Liver (tissue), 9 donors: Measurements from ENCODE around the gene CCDC51. TPM values are rescaled to one million over a fixed set of nuclear protein-coding genes. Genes with fewer than 3 reads are reported as not detected.
A peak's percentile ranks its signal among the peaks of the same experiment; 100 is the strongest.
"Not testable (repeated sequence)": the region's sequence is repeated elsewhere in the genome, so short reads cannot be mapped to it uniquely, and the experiment has no call there.

Source experiments
- DNase-seq: peaks from one replicate; pipeline ENCODE4 v3.0.0-alpha.2; 2017; ENCODE audit warnings: low spot score
- H3K27ac ChIP-seq, 2 donors: one replicate each; pipeline ENCODE4 v1.7.0; 2013; ENCODE audit warnings: inconsistent platforms in 2 of 2, low read length in 2 of 2, control low read depth in 1 of 2, low read depth in 1 of 2, mild to moderate bottlenecking in 1 of 2
- H3K27me3 ChIP-seq, 4 donors: one replicate each; pipeline versions ENCODE4 v1.6.1 to v1.7.0; 2013; ENCODE audit warnings: low read length in 3 of 4, inconsistent platforms in 1 of 4, mild to moderate bottlenecking in 1 of 4, moderate library complexity in 1 of 4; ENCODE audit not compliant: control insufficient read depth in 4 of 4, insufficient read depth in 4 of 4
- H3K36me3 ChIP-seq, 4 donors: one replicate each; pipeline versions ENCODE4 v1.6.1 to v1.7.0; 2013; ENCODE audit warnings: low read length in 3 of 4, mild to moderate bottlenecking in 3 of 4, low read depth in 1 of 4, moderate library complexity in 1 of 4; ENCODE audit not compliant: control insufficient read depth in 4 of 4, insufficient read depth in 3 of 4
- H3K4me1 ChIP-seq, 4 donors: one replicate each; pipeline versions ENCODE4 v1.6.1 to v1.7.0; 2013; ENCODE audit warnings: low read length in 3 of 4, mild to moderate bottlenecking in 3 of 4, moderate library complexity in 1 of 4; ENCODE audit not compliant: control insufficient read depth in 4 of 4, insufficient read depth in 4 of 4
- H3K4me3 ChIP-seq, 3 donors: one replicate each; pipeline versions ENCODE4 v1.6.1 to v1.7.0; 2013; ENCODE audit warnings: low read length in 3 of 3, control low read depth in 1 of 3, low read depth in 1 of 3, mild to moderate bottlenecking in 1 of 3
- H3K9ac ChIP-seq, 2 donors: one replicate each; pipeline ENCODE4 v1.7.0; 2013; ENCODE audit warnings: low read length in 2 of 2, mild to moderate bottlenecking in 2 of 2, moderate library complexity in 2 of 2, control low read depth in 1 of 2, low read depth in 1 of 2
- H3K9me3 ChIP-seq, 4 donors: one replicate each; pipeline versions ENCODE4 v1.6.1 to v1.7.0; 2013; ENCODE audit warnings: low read length in 3 of 4; ENCODE audit not compliant: control insufficient read depth in 4 of 4
- CTCF ChIP-seq: fragments of 150-350 bp; IDR thresholded peaks from 2 replicates; pipeline ENCODE4 v1.5.1; 2017; ENCODE audit warnings: improper control_type of control experiment, low read depth, low read length; ENCODE audit not compliant: missing input control
- EGR1 ChIP-seq, 2 donors: IDR thresholded peaks; 2 replicates each; pipeline ENCODE4 v1.6.1; 2016 to 2018; ENCODE audit warnings: antibody characterized with exemption in 2 of 2, low read depth in 2 of 2
- FOXA1 ChIP-seq: IDR thresholded peaks from 2 replicates; pipeline ENCODE4 v1.6.1; 2016; ENCODE audit warnings: antibody characterized with exemption
- FOXA2 ChIP-seq: IDR thresholded peaks from 2 replicates; pipeline ENCODE4 v1.6.1; 2016; ENCODE audit warnings: antibody characterized with exemption
- GABPA ChIP-seq, 2 donors: IDR thresholded peaks in 1 of 2; conservative IDR thresholded peaks in 1 of 2; 2 replicates each; pipeline ENCODE4 v1.6.1; 2016; ENCODE audit warnings: antibody characterized with exemption in 2 of 2, mild to moderate bottlenecking in 1 of 2, moderate library complexity in 1 of 2
- HNF4A ChIP-seq, 2 donors: conservative IDR thresholded peaks; 2 replicates each; pipeline ENCODE4 v1.6.1; 2016; ENCODE audit warnings: antibody characterized with exemption in 2 of 2, mild to moderate bottlenecking in 2 of 2
- JUND ChIP-seq, 2 donors: IDR thresholded peaks; 2 replicates each; pipeline ENCODE4 v1.6.1; 2016; ENCODE audit warnings: antibody characterized with exemption in 2 of 2
- MAX ChIP-seq: IDR thresholded peaks from 2 replicates; pipeline ENCODE4 v1.6.1; 2016; ENCODE audit warnings: antibody characterized with exemption
- NR2F2 ChIP-seq: IDR thresholded peaks from 2 replicates; pipeline ENCODE4 v1.6.1; 2016; ENCODE audit warnings: antibody characterized with exemption
- RAD21 ChIP-seq, 2 donors: IDR thresholded peaks; 2 replicates each; pipeline ENCODE4 v1.6.1; 2016; ENCODE audit warnings: antibody characterized with exemption in 2 of 2, mild to moderate bottlenecking in 2 of 2
- RXRA ChIP-seq, 2 donors: IDR thresholded peaks; 2 replicates each; pipeline ENCODE4 v1.6.1; 2017 to 2018; ENCODE audit warnings: antibody characterized with exemption in 2 of 2, mild to moderate bottlenecking in 1 of 2
- SP1 ChIP-seq: IDR thresholded peaks from 2 replicates; pipeline ENCODE4 v1.6.1; 2018; ENCODE audit warnings: antibody characterized with exemption, mild to moderate bottlenecking
- TAF1 ChIP-seq: conservative IDR thresholded peaks from 2 replicates; pipeline ENCODE4 v1.6.1; 2016; ENCODE audit warnings: antibody characterized with exemption, mild to moderate bottlenecking
- YY1 ChIP-seq: IDR thresholded peaks from 2 replicates; pipeline ENCODE4 v1.6.1; 2016; ENCODE audit warnings: antibody characterized with exemption, mild to moderate bottlenecking
- WGBS: extraction: QIAGEN DNeasy Blood & Tissue Kit; methylation state at CpG from one replicate; pipeline ENCODE4 v1.1.7; 2013; 5-methylcytosine and 5-hydroxymethylcytosine counted together
- polyA plus RNA-seq, 2 donors: library from polyadenylated mRNA; stranded (reverse) in 1 of 2; unstranded in 1 of 2; fragments of 200-250 nt in 1 of 2; fragments of >200 nt in 1 of 2; fragmentation: Nextera tagmentation in 1 of 2; extraction: Ambion mirVana in 1 of 2; gene quantifications; one replicate each; pipeline versions ENCODE4 v1.2.1 to v1.2.3, GENCODE V29; 2013 to 2015
- total RNA-seq, 2 donors: library from RNA; depleted of rRNA; stranded (reverse); fragments of >200 nt; gene quantifications; one replicate each; pipeline ENCODE4 v1.2.3, GENCODE V29; 2014
- TF ChIP-seq, protein P1 (sequence below): IDR thresholded peaks from 2 replicates; pipeline ENCODE4 v1.6.1; 2016; ENCODE audit warnings: antibody characterized with exemption
- TF ChIP-seq, protein P2 (sequence below): IDR thresholded peaks from 2 replicates; pipeline ENCODE4 v1.6.1; 2016; ENCODE audit warnings: antibody characterized with exemption
- donor health status: healthy.
- donor health status: healthy.
- donor health status: healthy.
- donor health status: healthy.
- donor health status: healthy.

The CCDC51 gene
- total and polyA plus RNA-seq, 4 donors: 7.9 to 13.7 (median 11.0) TPM

DNA sequence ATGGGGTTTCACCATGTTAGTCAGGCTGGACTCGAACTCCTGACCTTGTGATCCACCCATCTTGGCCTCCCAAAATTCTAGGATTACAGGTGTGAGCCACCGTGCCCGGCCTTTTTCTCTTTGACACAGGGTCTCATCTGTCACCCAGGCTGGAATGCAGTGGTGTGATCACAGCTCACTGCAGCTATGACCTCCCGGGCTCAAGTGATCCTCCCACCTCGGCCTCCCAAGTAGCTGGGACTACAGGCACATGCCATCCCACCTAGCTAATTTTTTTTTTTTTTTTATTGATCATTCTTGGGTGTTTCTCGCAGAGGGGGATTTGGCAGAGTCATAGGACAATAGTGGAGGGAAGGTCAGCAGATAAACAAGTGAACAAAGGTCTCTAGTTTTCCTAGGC lies 42.9 kb upstream of the CCDC51 start:
- H3K9me3 ChIP-seq, DNase-seq: not testable (repeated sequence)

DNA sequence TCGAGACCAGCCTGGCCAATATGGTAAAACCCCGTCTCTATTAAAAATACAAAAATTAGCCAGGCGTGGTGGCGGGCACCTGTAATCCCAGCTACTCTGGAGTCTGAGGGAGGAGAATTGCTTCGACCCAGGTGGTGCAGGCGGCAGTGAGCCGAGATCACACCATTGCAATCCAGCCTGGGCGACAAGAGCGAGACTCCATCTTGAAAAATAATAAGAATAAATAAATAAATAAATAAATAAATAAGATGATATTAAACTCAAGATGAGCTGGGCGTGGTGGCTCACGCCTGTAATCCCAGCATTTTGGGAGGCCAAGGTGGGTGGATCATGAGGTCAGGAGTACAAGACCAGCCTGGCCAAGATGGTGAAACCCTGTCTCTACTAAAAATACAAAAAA lies 41.0 kb upstream of the CCDC51 start:
- DNase-seq, H3K27me3 ChIP-seq, H3K9ac ChIP-seq, H3K27ac ChIP-seq, H3K9me3 ChIP-seq, H3K4me3 ChIP-seq, H3K4me1 ChIP-seq, H3K36me3 ChIP-seq: not testable (repeated sequence)
- 96% methylated on average over 11 of the region's 11 CpGs for WGBS

More for the DNA sequence above, 42.9 kb upstream of the CCDC51 start:
- H3K27ac ChIP-seq, H3K4me3 ChIP-seq, H3K4me1 ChIP-seq, H3K36me3 ChIP-seq, H3K9ac ChIP-seq, H3K27me3 ChIP-seq: not testable (repeated sequence)
- WGBS: 86% methylated on average over 6 of the region's 6 CpGs

GRCh38 chr3:48478626-48479555 lies 39.0 kb upstream of the CCDC51 start:
- H3K27ac ChIP-seq: peak overlapping the region in 1 of 2 donors; percentile 46

DNA sequence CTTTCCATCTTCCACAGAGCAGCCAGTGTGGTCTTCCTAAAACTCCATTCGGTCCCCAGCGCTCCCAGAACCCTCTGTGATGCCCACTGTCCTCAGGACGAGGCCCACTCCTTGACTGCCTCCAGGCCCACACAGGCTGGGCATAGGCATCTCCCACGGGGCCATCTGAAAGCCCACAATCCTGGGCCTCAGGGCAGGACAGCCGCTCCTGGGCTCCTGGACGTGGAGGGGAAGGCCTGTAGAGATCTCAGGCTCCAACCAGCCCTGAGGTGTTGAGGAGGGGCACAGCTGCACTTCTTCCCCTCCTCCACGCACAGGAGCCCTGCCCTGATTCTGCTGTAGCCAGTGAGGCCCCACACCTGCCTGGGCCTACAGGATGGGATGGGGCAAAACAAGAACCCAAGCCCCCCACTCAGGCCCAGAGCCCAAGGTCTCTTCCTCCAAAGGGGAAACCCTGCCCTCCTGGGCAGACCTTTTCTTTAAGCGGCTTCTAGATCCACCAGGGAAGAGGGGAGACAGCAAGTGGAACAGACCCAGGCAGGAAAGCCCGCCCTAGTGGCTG lies 38.1 kb upstream of the CCDC51 start:
- Histone ChIP-seq H3K27me3 (no peaks in the 10 kb centered on the region), H3K27ac (peak overlapping the region in 1 of 2 donors; percentile 46), H3K9me3 (no peaks in the 10 kb centered on the region), H3K36me3 (no peaks in the 10 kb centered on the region), H3K4me1 (peaks cover 2 to 7% (median 5%) of the 10 kb centered on the region in 4 donors), H3K9ac (no peak overlapping the region), H3K4me3 (no peak overlapping the region)
- no peak for DNase-seq
- WGBS: 87% methylated on average over 9 of the region's 9 CpGs
- TF ChIP-seq EGR1 (IDR thresholded peaks at IDR 0.05; ENCODE audit: low read depth in 2 of 2): no peak
- TF ChIP-seq JUND (IDR thresholded peaks at IDR 0.05): no peak
- TF ChIP-seq RAD21 (IDR thresholded peaks at IDR 0.05): no peak
- no peak for TF ChIP-seq CTCF
- no peak for TF ChIP-seq FOXA2
- TF ChIP-seq, protein P1, sequence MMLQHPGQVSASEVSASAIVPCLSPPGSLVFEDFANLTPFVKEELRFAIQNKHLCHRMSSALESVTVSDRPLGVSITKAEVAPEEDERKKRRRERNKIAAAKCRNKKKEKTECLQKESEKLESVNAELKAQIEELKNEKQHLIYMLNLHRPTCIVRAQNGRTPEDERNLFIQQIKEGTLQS: no peak
- no peak for TF ChIP-seq SP1
- no peak for TF ChIP-seq TAF1
- TF ChIP-seq YY1: no peak
- TF ChIP-seq GABPA (IDR thresholded peaks at IDR 0.05 in 1 of 2, conservative IDR thresholded peaks at IDR 0.05 in 1 of 2): no peak
- TF ChIP-seq RXRA (IDR thresholded peaks at IDR 0.05): no peak
- no peak for TF ChIP-seq NR2F2
- no peak for TF ChIP-seq HNF4A (conservative IDR thresholded peaks at IDR 0.05)
- no peak for TF ChIP-seq FOXA1
- TF ChIP-seq, protein P2, sequence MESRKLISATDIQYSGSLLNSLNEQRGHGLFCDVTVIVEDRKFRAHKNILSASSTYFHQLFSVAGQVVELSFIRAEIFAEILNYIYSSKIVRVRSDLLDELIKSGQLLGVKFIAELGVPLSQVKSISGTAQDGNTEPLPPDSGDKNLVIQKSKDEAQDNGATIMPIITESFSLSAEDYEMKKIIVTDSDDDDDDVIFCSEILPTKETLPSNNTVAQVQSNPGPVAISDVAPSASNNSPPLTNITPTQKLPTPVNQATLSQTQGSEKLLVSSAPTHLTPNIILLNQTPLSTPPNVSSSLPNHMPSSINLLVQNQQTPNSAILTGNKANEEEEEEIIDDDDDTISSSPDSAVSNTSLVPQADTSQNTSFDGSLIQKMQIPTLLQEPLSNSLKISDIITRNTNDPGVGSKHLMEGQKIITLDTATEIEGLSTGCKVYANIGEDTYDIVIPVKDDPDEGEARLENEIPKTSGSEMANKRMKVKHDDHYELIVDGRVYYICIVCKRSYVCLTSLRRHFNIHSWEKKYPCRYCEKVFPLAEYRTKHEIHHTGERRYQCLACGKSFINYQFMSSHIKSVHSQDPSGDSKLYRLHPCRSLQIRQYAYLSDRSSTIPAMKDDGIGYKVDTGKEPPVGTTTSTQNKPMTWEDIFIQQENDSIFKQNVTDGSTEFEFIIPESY: no peak

More at GRCh38 chr3:48478626-48479555, 39.0 kb upstream of the CCDC51 start:
- H3K4me3 ChIP-seq: peak overlapping the region in 1 of 3 donors; percentile 2
- no peak for DNase-seq
- H3K36me3 ChIP-seq: no peaks in the 10 kb centered on the region
- H3K9ac ChIP-seq: no peak overlapping the region
- no peaks in the 10 kb centered on the region for H3K27me3 ChIP-seq
- H3K4me1 ChIP-seq: no peaks in the 10 kb centered on the region
- 74% methylated on average over 19 of the region's 19 CpGs for WGBS
- H3K9me3 ChIP-seq: no peaks in the 10 kb centered on the region
- no peak for TF ChIP-seq MAX
